Measurements from ENCODE around the gene ADGRD1. TPM values are rescaled to one million over a fixed set of nuclear protein-coding genes. Genes with fewer than 3 reads are reported as not detected.

Gene ADGRD1
- total RNA-seq, 1 donor from 2014 or later = 1.0 TPM

- DNase-seq (ENCODE audit: extremely low spot score, unreplicated experiment) = peak; percentile 49
- no peaks in the 10 kb centered on the region for H3K9me3 Mint-ChIP-seq (ENCODE audit: unreplicated experiment)
- H3K27me3 Mint-ChIP-seq (ENCODE audit: unreplicated experiment) = no peaks in the 10 kb centered on the region
- H3K4me3 Mint-ChIP-seq (ENCODE audit: unreplicated experiment) = no peak overlapping the region
- no peaks in the 10 kb centered on the region for H3K36me3 Mint-ChIP-seq (ENCODE audit: unreplicated experiment)
- peaks cover 2% of the 10 kb centered on the region for H3K4me1 Mint-ChIP-seq (ENCODE audit: unreplicated experiment)
- no peak for TF ChIP-seq CTCF (IDR thresholded peaks at IDR 0.05)
- no peak overlapping the region for H3K27ac Mint-ChIP-seq (ENCODE audit: unreplicated experiment)
Observed at GRCh38 chr12:131101006-131101405, 147.3 kb downstream of the ADGRD1 start.

- Mint-ChIP-seq H3K27ac (ENCODE audit: unreplicated experiment) (no peak overlapping the region), H3K9me3 (ENCODE audit: unreplicated experiment) (no peaks in the 10 kb centered on the region)
Observed at GRCh38 chr12:131101703-131102492, 148.2 kb downstream of the ADGRD1 start.

GRCh38 chr12:131102493-131102931 lies 148.8 kb downstream of the ADGRD1 start:
- peaks cover 3% of the 10 kb centered on the region for H3K27me3 Mint-ChIP-seq (ENCODE audit: unreplicated experiment)
- no peak overlapping the region for H3K4me3 Mint-ChIP-seq (ENCODE audit: unreplicated experiment)
- DNase-seq (ENCODE audit: extremely low spot score, unreplicated experiment) = no peak
- H3K27ac Mint-ChIP-seq (ENCODE audit: unreplicated experiment) = no peak overlapping the region
- peaks cover 2% of the 10 kb centered on the region for H3K4me1 Mint-ChIP-seq (ENCODE audit: unreplicated experiment)
- TF ChIP-seq CTCF (IDR thresholded peaks at IDR 0.05) = no peak
- no peaks in the 10 kb centered on the region for H3K9me3 Mint-ChIP-seq (ENCODE audit: unreplicated experiment)
- no peaks in the 10 kb centered on the region for H3K36me3 Mint-ChIP-seq (ENCODE audit: unreplicated experiment)

More at GRCh38 chr12:131101703-131102492, 148.2 kb downstream of the ADGRD1 start:
- no peak for TF ChIP-seq CTCF (IDR thresholded peaks at IDR 0.05)
- peaks cover 3% of the 10 kb centered on the region for H3K27me3 Mint-ChIP-seq (ENCODE audit: unreplicated experiment)
- DNase-seq (ENCODE audit: extremely low spot score, unreplicated experiment) = peak; percentile 80
- H3K4me3 Mint-ChIP-seq (ENCODE audit: unreplicated experiment) = no peak overlapping the region
- H3K4me1 Mint-ChIP-seq (ENCODE audit: unreplicated experiment) = peaks cover 2% of the 10 kb centered on the region
- no peaks in the 10 kb centered on the region for H3K36me3 Mint-ChIP-seq (ENCODE audit: unreplicated experiment)

- peaks cover 3% of the 10 kb centered on the region for H3K27me3 Mint-ChIP-seq (ENCODE audit: unreplicated experiment)
- H3K27ac Mint-ChIP-seq (ENCODE audit: unreplicated experiment) = no peak overlapping the region
- no peak for TF ChIP-seq CTCF (IDR thresholded peaks at IDR 0.05)
- peak; percentile 81 for DNase-seq (ENCODE audit: extremely low spot score, unreplicated experiment)
- no peaks in the 10 kb centered on the region for H3K9me3 Mint-ChIP-seq (ENCODE audit: unreplicated experiment)
- H3K4me3 Mint-ChIP-seq (ENCODE audit: unreplicated experiment) = no peak overlapping the region
- H3K36me3 Mint-ChIP-seq (ENCODE audit: unreplicated experiment) = no peaks in the 10 kb centered on the region
- peaks cover 2% of the 10 kb centered on the region for H3K4me1 Mint-ChIP-seq (ENCODE audit: unreplicated experiment)
Observed at GRCh38 chr12:131102991-131103668, 149.4 kb downstream of the ADGRD1 start.

All from osteocyte (in vitro differentiated cells).